ENCODE data around the gene HNRNPH2. TPM values are rescaled to one million over a fixed set of nuclear protein-coding genes. Genes with fewer than 3 reads are reported as not detected.

The HNRNPH2 gene
- total RNA-seq, 1 experiment from 2014 or later = 25.9 TPM

DNA sequence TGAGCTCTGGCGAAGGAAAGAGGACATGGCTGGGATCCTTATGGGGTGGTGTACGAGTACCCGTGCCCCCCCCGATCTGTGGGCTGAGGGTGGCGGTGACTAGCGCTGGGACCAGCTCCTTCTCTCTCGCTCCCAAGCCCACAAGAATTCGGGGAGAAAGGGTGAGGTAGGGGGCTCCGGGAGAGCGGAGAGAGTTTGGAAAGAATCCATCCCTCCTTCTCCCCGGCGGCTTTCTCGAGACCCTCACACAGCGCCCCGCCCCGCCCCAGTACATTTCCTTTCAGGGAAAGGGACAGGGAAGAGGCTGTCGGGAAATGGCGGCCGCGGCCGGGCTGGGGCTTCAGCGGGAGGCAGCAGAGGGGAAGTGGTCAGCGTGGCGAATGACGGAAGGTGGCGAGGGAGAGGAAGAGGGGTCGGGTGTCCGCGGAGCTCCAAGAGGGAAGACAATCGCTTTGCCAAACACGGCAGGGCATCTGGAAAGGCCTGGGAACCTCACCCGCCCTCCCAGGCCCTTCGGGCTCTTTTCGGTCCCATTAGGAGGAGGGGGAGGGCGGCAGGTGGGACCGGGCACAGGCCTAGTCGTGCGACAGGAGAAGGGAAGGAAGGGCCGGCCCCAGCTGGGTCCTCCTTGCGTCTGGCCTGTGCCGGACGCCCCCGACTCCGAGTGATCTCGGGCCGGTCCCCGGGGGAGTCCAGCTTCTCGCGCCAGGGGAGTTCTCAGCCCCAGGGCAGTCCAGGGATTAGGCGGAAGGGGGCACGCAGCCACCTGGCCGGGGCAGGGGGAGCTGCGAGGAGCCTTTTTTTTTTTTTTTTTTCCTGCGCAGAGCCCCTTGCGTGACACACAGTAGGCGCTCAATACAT is 10.2 kb downstream of the HNRNPH2 start:
- no peaks in the 10 kb centered on the region for H3K9me3 ChIP-seq
- no peaks in the 10 kb centered on the region for H3K27me3 ChIP-seq
- peaks cover 3% of the 10 kb centered on the region; the same call in 1 of the 2 replicates for H3K36me3 ChIP-seq
- DNase-seq = peak; percentile 4
- no peak overlapping the region for H3K4me3 ChIP-seq

GRCh38 chrX:101419489-101419888 is 11.5 kb downstream of the HNRNPH2 start:
- H3K9me3 ChIP-seq = no peaks in the 10 kb centered on the region
- H3K27me3 ChIP-seq = no peaks in the 10 kb centered on the region
- no peak overlapping the region for H3K4me3 ChIP-seq
- no peaks in the 10 kb centered on the region; the same call in 1 of the 2 replicates for H3K36me3 ChIP-seq
- DNase-seq = no peak

DNA sequence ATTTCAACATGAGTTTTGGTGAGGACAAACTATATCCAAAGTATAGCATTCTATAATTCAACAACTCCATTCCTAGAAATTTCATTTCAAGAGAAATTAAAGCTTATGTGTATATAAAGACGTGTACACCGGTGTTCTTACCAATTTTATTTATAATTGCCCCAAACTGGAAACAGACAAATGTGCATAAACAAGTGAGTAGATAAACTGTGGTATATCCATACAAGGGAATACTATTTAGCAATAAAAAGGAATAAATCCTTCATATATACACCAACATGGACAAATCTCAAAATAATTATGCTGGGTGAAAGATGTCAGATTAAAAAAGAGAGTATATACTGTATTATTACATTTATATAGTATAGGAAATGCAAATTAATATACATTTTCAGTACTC is 19.9 kb downstream of the HNRNPH2 start:
- Histone ChIP-seq H3K27me3 (no peaks in the 10 kb centered on the region), H3K4me3 (no peak overlapping the region), H3K36me3 (no peaks in the 10 kb centered on the region), H3K9me3 (no peaks in the 10 kb centered on the region)
- no peak for DNase-seq

GRCh38 chrX:101429934-101430333 is 21.9 kb downstream of the HNRNPH2 start:
- H3K36me3 ChIP-seq = no peaks in the 10 kb centered on the region
- DNase-seq = no peak
- H3K27me3 ChIP-seq = no peaks in the 10 kb centered on the region
- H3K4me3 ChIP-seq = no peak overlapping the region
- no peaks in the 10 kb centered on the region for H3K9me3 ChIP-seq

DNA sequence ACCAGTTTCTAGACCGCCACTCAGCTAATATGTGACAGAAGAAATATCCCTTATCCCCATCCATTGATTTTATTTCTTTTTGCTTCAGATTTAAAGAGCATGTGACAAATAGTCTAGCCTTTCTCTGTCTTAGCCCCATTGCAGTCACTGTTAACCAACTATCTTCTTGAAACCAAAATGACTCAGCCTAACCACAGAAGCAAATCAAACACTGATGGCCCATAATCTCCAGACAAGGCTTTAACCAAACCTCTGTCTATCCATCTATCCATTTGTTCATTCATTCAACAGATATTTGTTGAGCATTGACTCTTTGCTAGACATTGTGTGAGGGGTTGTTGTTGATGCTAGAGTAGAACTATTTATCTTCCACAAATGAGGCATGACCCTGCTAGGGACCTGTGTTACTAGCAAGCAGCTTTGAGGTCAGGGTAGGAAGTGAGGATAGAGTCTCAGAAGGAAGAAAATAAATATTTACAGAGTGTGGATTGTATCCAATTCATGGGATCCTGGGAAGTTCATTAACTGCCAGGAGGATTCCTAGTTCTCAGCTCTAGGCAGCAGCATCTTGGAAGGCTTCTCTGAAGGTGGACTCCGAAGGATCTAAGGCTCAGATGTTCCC is 22.5 kb downstream of the HNRNPH2 start:
- DNase-seq = no peak
- Histone ChIP-seq H3K4me3 (no peak overlapping the region), H3K9me3 (no peaks in the 10 kb centered on the region), H3K36me3 (no peaks in the 10 kb centered on the region), H3K27me3 (no peaks in the 10 kb centered on the region)

DNA sequence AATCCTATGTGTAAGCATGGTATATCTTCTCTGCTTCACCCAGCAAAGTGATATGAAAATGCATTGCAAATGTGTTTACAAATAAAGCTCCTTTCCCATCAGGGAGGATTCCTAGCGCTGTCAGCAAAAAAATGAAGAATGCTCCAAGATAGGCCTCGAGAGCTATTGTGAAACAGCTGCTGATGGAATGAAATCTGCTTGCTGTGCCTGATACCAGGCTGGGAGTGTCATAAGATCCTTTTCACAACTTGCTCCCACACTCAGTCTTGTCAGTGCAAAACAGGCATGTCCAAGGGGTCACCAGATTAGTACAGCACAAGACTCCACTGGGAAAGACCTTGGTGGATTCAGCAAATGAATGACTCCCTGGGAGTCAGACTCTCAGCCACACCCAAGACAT is 34.1 kb downstream of the HNRNPH2 start:
- H3K4me3 ChIP-seq = no peak overlapping the region
- DNase-seq = no peak
- no peaks in the 10 kb centered on the region for H3K27me3 ChIP-seq
- no peaks in the 10 kb centered on the region for H3K9me3 ChIP-seq
- H3K36me3 ChIP-seq = no peaks in the 10 kb centered on the region

DNA sequence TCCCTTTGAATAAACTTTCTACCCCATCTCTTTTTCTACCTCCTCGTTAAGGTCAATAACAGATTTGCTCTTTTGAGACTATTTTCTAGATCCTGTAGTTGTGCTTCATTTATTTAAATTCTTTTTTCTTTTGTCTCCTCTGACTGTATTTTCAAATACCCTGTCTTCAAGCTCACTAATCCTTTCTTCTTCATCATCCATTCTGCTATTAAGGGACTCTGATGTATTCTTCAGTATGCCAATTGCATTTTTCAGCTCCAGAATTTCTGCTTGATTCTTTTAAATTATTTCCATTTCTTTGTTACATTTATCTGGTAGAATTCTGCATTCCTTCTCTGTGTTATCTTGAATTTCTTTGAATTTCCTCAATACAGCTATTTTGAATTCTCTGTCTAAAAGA is 41.3 kb downstream of the HNRNPH2 start:
- no peaks in the 10 kb centered on the region for H3K36me3 ChIP-seq
- H3K27me3 ChIP-seq = no peaks in the 10 kb centered on the region
- no peak overlapping the region for H3K4me3 ChIP-seq
- no peaks in the 10 kb centered on the region for H3K9me3 ChIP-seq
- DNase-seq = no peak

GRCh38 chrX:101450085-101450484 is 42.1 kb downstream of the HNRNPH2 start:
- H3K36me3 ChIP-seq = no peaks in the 10 kb centered on the region
- no peak for DNase-seq
- H3K9me3 ChIP-seq = no peaks in the 10 kb centered on the region
- no peaks in the 10 kb centered on the region for H3K27me3 ChIP-seq
- H3K4me3 ChIP-seq = no peak overlapping the region

DNA sequence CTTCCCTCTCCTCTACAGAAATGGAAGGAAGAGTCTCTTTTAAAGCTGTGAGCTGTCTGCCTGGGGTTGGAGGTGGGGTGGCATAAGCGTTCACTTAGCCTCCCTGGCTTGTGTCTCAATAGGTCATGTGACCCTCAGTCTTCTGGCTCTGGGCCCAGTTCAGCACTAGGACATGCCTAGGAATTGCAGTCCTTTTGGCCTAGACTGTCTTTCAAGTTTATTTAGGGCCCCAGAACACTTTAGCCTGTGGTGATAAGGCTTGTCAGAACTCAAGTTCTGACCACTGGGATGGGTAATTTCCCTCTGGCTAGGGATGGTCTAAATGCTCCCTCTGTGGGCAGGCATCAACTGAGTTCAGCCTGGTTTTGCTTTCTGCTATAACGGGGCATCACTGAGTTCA is 42.9 kb downstream of the HNRNPH2 start:
- no peaks in the 10 kb centered on the region for H3K27me3 ChIP-seq
- DNase-seq = no peak
- no peaks in the 10 kb centered on the region for H3K36me3 ChIP-seq
- H3K4me3 ChIP-seq = no peak overlapping the region
- H3K9me3 ChIP-seq = no peaks in the 10 kb centered on the region

GRCh38 chrX:101452056-101452455 is 44.0 kb downstream of the HNRNPH2 start:
- no peak for DNase-seq
- no peaks in the 10 kb centered on the region for H3K9me3 ChIP-seq
- no peaks in the 10 kb centered on the region for H3K27me3 ChIP-seq
- no peak overlapping the region for H3K4me3 ChIP-seq
- no peaks in the 10 kb centered on the region for H3K36me3 ChIP-seq

DNA sequence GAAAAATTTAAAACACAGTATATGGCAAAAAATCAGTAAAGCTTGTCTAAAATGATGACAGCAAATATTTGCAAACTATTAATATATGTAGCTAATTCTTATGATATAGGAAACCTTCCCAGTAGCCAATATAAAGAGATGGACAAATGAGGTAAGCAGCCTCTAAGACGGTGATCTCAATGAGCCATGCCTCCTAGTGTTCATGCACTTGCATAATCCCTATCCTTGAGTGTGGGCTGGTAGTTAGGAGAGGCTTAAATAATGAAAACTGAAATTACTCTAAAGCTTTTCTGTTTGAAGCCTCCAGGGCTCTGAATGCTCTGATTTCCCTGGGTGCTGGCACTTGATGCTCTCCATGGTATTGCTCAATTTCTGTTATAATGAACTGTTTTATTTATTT is 52.6 kb downstream of the HNRNPH2 start:
- Histone ChIP-seq H3K4me3 (no peak overlapping the region), H3K27me3 (no peaks in the 10 kb centered on the region), H3K36me3 (no peaks in the 10 kb centered on the region), H3K9me3 (no peaks in the 10 kb centered on the region)
- no peak for DNase-seq

- no peaks in the 10 kb centered on the region for H3K36me3 ChIP-seq
- H3K9me3 ChIP-seq = no peaks in the 10 kb centered on the region
- no peaks in the 10 kb centered on the region for H3K27me3 ChIP-seq
- no peak overlapping the region for H3K4me3 ChIP-seq
- DNase-seq = no peak
Measured at GRCh38 chrX:101462892-101463291, 54.9 kb downstream of the HNRNPH2 start.

Other genes starting within 250 kb of the HNRNPH2 start
- not detected in 2 replicates for gene DRP2, start 188.4 kb upstream of the HNRNPH2 start, total RNA-seq (2014; rRNA removed; shearing (Covaris generic); ENCODE audit: low replicate concordance)
- 1.1 and 5.0 TPM in 2 replicates for gene TAF7L, start 116.9 kb upstream of the HNRNPH2 start, total RNA-seq (2014; rRNA removed; shearing (Covaris generic); ENCODE audit: low replicate concordance)
- 9.6 and 26.6 TPM in 2 replicates for gene TIMM8A, start 59.5 kb upstream of the HNRNPH2 start, total RNA-seq (2014; rRNA removed; shearing (Covaris generic); ENCODE audit: low replicate concordance)
- gene BTK, start 22.0 kb upstream of the HNRNPH2 start, total RNA-seq (2014; rRNA removed; shearing (Covaris generic); ENCODE audit: low replicate concordance) = 0.59 TPM in 1 of 2 replicates, not detected in the other
- 879 and 3,439 TPM in 2 replicates for gene RPL36A, start 17.2 kb upstream of the HNRNPH2 start, total RNA-seq (2014; rRNA removed; shearing (Covaris generic); ENCODE audit: low replicate concordance)
- 30.1 and 34.8 TPM in 2 replicates for gene GLA, start 297 bp upstream of the HNRNPH2 start, total RNA-seq (2014; rRNA removed; shearing (Covaris generic); ENCODE audit: low replicate concordance)
- not detected in 2 replicates for gene ARMCX4, start 77.2 kb downstream of the HNRNPH2 start, total RNA-seq (2014; rRNA removed; shearing (Covaris generic); ENCODE audit: low replicate concordance)
- gene ARMCX1, start 142.3 kb downstream of the HNRNPH2 start, total RNA-seq (2014; rRNA removed; shearing (Covaris generic); ENCODE audit: low replicate concordance) = 23.9 and 26.1 TPM in 2 replicates
- 38.8 and 53.5 TPM in 2 replicates for gene ARMCX6, start 209.8 kb downstream of the HNRNPH2 start, total RNA-seq (2014; rRNA removed; shearing (Covaris generic); ENCODE audit: low replicate concordance)
- gene ARMCX3, start 214.9 kb downstream of the HNRNPH2 start, total RNA-seq (2014; rRNA removed; shearing (Covaris generic); ENCODE audit: low replicate concordance) = 26.3 and 33.7 TPM in 2 replicates